C4-2B (cell line): ENCODE measurements around the gene PIK3R5.

Experiments
- ZFX ChIP-seq: fragments of 450-650 bp; IDR thresholded peaks from 2 replicates; pipeline ENCODE4 v1.6.1; 2017
- TF ChIP-seq, protein P1 (sequence below): fragments of 450-650 bp; conservative IDR thresholded peaks from 2 replicates; pipeline ENCODE4 v1.5.1; 2017; ENCODE audit warnings: mild to moderate bottlenecking

DNA sequence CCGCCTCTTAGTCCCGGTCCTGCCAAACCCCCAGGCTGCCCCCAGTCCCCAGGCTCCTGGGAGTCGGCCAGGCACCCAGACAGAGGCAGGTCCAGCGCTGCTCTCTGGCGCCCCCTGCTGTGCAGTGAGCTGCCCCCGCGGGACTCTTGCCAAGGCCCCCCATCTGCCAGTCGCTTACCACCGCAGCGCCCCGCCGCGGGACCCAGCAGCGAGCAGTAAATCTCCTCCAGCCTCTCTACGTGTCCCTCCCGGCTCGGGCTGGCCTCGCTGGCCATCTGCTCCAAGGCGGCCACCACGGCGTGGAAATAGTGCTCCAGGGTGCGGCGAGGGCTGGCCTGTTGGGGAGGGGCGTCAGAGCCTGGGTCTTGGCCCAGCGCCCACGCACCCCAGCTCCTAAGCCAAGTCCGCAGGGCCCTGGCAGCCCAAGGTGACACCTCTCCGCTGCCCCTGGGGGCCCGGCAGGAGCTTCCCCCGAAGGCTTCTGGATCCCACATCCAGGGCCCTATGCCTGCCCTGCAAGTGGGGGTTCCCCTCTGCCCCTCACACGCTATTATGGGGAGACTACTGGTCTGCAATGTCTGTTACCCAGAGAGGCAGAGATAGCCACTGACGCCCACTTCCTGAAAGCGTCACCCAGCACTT is 132.7 kb downstream of the PIK3R5 start:
- TF ChIP-seq, protein P1, sequence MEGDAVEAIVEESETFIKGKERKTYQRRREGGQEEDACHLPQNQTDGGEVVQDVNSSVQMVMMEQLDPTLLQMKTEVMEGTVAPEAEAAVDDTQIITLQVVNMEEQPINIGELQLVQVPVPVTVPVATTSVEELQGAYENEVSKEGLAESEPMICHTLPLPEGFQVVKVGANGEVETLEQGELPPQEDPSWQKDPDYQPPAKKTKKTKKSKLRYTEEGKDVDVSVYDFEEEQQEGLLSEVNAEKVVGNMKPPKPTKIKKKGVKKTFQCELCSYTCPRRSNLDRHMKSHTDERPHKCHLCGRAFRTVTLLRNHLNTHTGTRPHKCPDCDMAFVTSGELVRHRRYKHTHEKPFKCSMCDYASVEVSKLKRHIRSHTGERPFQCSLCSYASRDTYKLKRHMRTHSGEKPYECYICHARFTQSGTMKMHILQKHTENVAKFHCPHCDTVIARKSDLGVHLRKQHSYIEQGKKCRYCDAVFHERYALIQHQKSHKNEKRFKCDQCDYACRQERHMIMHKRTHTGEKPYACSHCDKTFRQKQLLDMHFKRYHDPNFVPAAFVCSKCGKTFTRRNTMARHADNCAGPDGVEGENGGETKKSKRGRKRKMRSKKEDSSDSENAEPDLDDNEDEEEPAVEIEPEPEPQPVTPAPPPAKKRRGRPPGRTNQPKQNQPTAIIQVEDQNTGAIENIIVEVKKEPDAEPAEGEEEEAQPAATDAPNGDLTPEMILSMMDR: peak; percentile 85
- no peak for TF ChIP-seq ZFX
